ENCODE results near the gene PPFIBP1. TPM values are rescaled to one million over a fixed set of nuclear protein-coding genes. Genes with fewer than 3 reads are reported as not detected.
"Not testable (repeated sequence)": the region's sequence is repeated elsewhere in the genome, so short reads cannot be mapped to it uniquely, and the experiment has no call there.

The PPFIBP1 gene
- total and polyA plus RNA-seq, 10 donors: 3.7 to 182 (median 92.4) TPM

DNA sequence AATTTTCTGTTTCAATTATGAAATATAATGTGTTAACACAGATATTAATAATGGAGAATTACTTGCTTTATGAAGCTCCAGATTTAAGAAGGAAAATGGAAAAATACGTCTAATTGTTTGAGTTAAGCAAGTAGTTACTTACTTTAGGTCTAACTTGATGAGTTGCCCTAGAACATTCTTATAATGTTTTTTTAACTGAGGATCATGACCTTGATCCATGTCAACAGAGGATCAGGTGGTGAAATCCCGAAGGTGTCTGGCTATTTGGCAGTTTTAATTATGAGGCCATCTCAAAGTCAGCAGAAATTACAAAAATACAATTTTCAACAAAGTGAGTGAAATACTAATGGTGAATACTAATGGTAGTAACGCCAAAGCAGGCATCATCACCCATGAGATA lies 115.3 kb downstream of the PPFIBP1 start:
- 64 to 90% (median 75%) methylated on average over 3 of the region's 3 CpGs for WGBS, 5 donors

DNA sequence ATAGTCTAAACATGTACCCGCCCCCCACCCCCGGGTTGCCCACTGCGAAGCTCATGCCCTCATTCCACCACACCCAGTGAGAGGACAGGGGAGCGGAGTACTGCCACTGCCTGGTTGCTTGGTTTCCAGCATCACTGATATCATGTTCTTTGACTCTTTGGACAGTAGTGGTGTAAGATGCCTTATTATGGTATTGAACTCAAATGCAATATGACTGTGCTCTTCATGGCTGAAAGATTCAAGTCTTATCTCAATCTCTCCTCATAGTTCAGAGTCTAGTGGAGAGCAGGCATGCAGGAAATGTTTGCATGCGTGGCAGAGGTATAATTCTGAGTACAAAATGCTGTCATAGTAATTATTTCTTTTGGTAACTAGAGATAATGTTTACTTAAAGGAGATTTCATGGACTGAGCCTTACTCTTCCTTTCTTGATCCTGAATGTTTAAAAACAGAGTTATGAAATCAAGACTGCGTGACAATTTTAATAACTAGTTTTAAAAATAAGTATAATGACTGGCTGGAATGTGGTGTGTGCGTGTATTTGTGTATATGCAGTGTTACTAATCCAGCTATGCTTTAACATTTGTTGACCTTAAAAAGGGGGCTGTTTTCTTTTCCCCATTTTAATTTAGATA lies 116.7 kb downstream of the PPFIBP1 start:
- H3K27me3 ChIP-seq (replicated peaks in 1 of 7); DNase-seq; H3K9me3 ChIP-seq; H3K27ac ChIP-seq; H3K4me3 ChIP-seq; H3K36me3 ChIP-seq; H3K4me1 ChIP-seq; intact Hi-C loops (cut with DNase I; ENCODE audit: low total_unique reads): not testable (repeated sequence)
- WGBS, 5 donors: 82 to 94% (median 89%) methylated on average over 7 of the region's 7 CpGs

More for the DNA sequence above, 115.3 kb downstream of the PPFIBP1 start:
- Histone ChIP-seq H3K27me3 (replicated peaks in 1 of 7) (no peaks in the 10 kb centered on the region), H3K4me1 (peaks cover 0 to 4% (median under 1%) of the 10 kb centered on the region in 6 donors), H3K27ac (no peak overlapping the region), H3K9me3 (no peaks in the 10 kb centered on the region), H3K4me3 (no peak overlapping the region), H3K36me3 (no peaks in the 10 kb centered on the region)
- no peak for DNase-seq
- intact Hi-C loops (cut with DNase I; ENCODE audit: low total_unique reads): no loop called here
- no peak for TF ChIP-seq POLR2A (IDR thresholded peaks at IDR 0.05)
- TF ChIP-seq POLR2AphosphoS5 (IDR thresholded peaks at IDR 0.05): no peak

DNA sequence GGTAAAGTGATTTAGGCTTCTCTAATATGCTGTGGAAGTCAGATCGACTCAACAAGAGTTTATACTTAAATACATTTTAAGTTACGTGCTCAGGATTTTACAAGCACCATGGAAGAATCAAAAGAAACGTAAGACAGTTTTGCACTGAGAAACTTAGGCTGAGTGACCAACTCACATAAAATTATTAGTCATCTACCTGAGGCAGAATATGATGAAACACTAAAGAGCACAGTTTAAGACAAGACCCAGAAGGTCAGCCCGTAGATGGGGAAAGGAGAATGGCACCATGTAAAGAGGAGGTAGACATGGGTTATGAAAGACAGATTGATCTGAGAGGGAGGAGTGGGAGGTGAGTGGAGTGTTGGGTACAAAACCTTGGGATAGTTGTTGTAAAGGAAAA lies 118.4 kb downstream of the PPFIBP1 start:
- H3K4me3 ChIP-seq; H3K4me1 ChIP-seq; H3K27ac ChIP-seq; H3K27me3 ChIP-seq (replicated peaks in 1 of 7); intact Hi-C loops (cut with DNase I; ENCODE audit: low total_unique reads); DNase-seq; H3K36me3 ChIP-seq; H3K9me3 ChIP-seq: not testable (repeated sequence)
- 94 to 100% (median 95%) methylated on average over 4 of the region's 4 CpGs for WGBS, 5 donors

DNA sequence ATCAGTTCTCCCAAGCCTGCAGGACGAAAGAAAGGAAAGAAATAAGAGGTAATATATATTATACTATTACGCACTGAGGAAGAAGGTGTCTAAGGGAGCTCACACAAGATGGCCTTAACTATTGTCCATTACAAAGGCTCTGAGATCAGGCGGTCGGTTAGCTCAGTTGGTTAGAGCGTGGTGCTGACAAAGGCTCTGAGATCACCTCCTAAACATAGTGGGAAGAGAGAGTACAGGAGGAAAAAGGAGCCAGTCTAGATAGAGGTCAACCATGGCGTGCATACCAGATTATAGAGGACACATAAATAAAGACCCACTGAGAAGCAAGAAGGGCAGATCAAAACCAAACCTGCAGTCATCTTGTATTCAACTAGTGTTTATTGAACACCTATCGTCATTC lies 118.9 kb downstream of the PPFIBP1 start:
- WGBS, 5 donors: 87 to 97% (median 92%) methylated on average over 5 to 6 of the region's 7 CpGs

DNA sequence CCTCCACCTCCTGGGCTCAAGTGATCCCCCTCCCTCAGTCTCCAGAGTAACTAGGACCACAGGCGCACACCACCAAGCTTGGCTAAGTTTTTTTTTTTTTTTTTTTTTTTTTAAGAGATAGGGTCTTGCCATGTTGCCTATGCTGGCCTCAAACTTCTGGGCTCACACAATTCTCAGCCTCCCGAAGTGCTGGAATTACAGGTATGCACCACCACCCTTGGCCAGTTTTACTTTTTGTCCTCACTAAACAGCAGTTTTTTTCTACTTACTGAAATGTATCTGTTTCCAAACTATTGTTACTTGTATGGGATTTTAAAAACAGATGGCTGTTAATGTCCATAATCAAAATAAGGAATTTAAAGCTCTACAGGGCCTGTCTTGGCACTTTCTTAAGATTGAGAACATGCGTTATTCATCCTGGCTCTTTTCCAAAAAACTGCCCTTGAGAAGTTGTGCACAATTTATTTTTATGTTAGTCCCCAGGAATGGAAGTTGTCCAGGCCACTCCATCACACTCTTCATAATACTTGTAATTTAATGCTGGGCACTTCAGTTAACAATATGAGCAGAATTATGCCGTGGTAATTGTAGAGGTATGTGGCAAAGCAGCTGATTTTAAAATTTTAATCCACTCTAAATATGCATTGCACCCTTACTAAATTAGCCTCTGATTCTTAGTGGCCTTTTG lies 120.3 kb downstream of the PPFIBP1 start:
- Histone ChIP-seq H3K27ac (no peak overlapping the region), H3K27me3 (replicated peaks in 1 of 7) (no peaks in the 10 kb centered on the region), H3K4me1 (peaks cover 0 to 3% (median 0%) of the 10 kb centered on the region in 6 donors), H3K36me3 (peaks cover 0 to 13% (median 2%) of the 10 kb centered on the region in 6 donors), H3K9me3 (no peaks in the 10 kb centered on the region), H3K4me3 (no peak overlapping the region)
- TF ChIP-seq, protein P1, sequence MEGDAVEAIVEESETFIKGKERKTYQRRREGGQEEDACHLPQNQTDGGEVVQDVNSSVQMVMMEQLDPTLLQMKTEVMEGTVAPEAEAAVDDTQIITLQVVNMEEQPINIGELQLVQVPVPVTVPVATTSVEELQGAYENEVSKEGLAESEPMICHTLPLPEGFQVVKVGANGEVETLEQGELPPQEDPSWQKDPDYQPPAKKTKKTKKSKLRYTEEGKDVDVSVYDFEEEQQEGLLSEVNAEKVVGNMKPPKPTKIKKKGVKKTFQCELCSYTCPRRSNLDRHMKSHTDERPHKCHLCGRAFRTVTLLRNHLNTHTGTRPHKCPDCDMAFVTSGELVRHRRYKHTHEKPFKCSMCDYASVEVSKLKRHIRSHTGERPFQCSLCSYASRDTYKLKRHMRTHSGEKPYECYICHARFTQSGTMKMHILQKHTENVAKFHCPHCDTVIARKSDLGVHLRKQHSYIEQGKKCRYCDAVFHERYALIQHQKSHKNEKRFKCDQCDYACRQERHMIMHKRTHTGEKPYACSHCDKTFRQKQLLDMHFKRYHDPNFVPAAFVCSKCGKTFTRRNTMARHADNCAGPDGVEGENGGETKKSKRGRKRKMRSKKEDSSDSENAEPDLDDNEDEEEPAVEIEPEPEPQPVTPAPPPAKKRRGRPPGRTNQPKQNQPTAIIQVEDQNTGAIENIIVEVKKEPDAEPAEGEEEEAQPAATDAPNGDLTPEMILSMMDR (IDR thresholded peaks at IDR 0.05 in 8 of 11, conservative IDR thresholded peaks at IDR 0.05 in 3 of 11): no peak
- TF ChIP-seq POLR2A (IDR thresholded peaks at IDR 0.05) (no peak), POLR2AphosphoS5 (IDR thresholded peaks at IDR 0.05) (no peak)
- intact Hi-C loops (cut with DNase I; ENCODE audit: low total_unique reads): no loop called here
- WGBS, 5 donors: 75 to 89% (median 86%) methylated on average over 4 of the region's 4 CpGs
- no peak for DNase-seq

More for the DNA sequence above, 118.9 kb downstream of the PPFIBP1 start:
- H3K9me3 ChIP-seq; H3K27me3 ChIP-seq (replicated peaks in 1 of 7); H3K4me1 ChIP-seq; DNase-seq; H3K27ac ChIP-seq; H3K4me3 ChIP-seq; intact Hi-C loops (cut with DNase I; ENCODE audit: low total_unique reads); H3K36me3 ChIP-seq: not testable (repeated sequence)

DNA sequence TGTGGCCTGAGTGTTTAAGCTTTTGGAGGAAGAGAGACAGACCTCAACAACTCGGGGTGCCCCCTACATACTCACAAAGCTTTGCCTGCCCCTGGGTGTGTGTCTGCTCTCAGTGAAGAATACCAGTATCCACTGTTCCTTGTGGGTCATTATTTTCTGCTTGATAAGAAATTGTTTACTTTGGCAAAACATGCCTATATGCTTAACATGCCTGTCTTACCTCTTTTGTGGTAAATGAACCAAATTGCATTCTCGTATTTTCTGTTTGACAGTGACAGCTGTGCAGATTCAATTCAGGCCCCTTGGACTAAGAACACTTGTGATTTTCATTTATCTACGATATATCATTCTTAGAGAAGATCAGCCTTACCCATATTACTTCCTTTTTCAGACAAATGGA lies 121.7 kb downstream of the PPFIBP1 start:
- Histone ChIP-seq H3K4me1 (peaks cover 0 to 3% (median 0%) of the 10 kb centered on the region in 6 donors), H3K9me3 (no peaks in the 10 kb centered on the region), H3K36me3 (peaks cover 0 to 13% (median 2%) of the 10 kb centered on the region in 6 donors), H3K27me3 (replicated peaks in 1 of 7) (no peaks in the 10 kb centered on the region), H3K4me3 (no peak overlapping the region), H3K27ac (no peak overlapping the region)
- TF ChIP-seq, protein P1 (IDR thresholded peaks at IDR 0.05 in 8 of 11, conservative IDR thresholded peaks at IDR 0.05 in 3 of 11): no peak
- TF ChIP-seq POLR2AphosphoS5 (IDR thresholded peaks at IDR 0.05) (no peak), POLR2A (IDR thresholded peaks at IDR 0.05) (no peak)
- DNase-seq: no peak
- intact Hi-C loops (cut with DNase I; ENCODE audit: low total_unique reads): no loop called here
- 81 to 85% (median 83%) methylated on average over 3 of the region's 3 CpGs for WGBS, 5 donors
